ENCODE data around the gene GRAMD2A. TPM values are rescaled to one million over a fixed set of nuclear protein-coding genes. Genes with fewer than 3 reads are reported as not detected.

The GRAMD2A gene
- total and polyA plus RNA-seq, 11 donors = 0.03 to 0.45 TPM; not detected in 9

DNA sequence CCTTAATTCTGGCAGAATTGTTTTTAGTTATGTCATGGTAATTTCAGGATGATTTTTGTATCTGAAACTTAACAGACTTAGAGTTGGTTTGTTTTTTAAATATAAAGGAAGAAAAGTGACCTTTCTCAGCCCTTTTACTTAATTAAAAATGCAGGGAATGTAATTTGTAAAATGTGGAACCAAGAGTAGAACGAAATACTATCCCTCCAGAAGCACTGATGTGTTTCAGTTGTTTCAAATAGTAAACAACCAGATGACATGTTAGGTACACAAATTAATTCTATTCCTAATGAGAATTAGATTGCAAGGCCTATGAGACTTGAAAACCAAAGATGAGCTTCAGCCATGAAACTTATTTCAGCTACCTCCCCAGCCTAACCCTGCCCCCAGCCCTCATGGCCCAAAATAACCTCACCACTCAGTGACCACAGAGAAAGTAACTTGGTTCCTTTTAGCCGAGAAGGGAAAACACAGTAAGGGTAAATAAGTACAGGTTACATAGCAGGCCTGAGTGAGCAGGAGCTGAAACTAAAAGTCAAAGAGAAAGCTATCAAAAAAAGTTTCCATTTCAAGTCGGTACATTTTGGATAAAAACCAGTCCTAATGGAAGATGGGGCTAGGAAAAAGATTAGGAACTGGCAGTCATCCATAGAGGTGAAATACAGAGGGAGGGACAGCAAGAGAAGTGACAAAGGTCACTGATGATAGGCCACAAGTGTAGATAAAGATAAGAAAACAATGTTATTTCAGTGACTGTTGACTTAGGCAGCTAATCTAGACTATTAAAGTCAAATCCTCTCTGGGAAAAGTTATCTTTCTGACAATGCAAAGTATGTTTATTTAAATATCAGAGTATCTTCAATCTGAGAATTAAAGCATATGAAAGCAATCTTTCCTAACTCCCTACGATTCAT is 56.2 kb downstream of the GRAMD2A start:
- WGBS, 4 donors = 30 to 40% (median 36%) methylated on average over 4 of the region's 4 CpGs
- no peak overlapping the region for H3K4me3 ChIP-seq
- peak in 3 of 4 donors; percentile 35 to 58 (median 55) for ATAC-seq

DNA sequence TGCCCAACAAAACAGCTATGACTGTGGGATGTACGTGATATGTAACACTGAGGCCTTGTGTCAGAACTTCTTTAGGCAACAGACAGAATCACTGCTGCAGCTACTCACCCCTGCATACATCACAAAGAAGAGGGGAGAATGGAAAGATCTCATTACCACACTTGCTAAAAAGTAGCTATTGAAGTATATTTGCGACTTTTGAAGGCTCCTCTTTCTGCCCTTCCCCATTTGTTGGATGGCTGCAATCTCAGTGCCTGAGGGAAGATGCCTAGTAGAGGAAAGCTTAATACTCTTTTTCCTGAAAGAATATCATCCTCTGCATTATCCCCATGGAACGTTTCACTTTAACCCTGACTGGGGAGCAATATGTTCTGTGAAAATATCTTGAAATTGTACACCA is 57.5 kb downstream of the GRAMD2A start:
- peak in 2 of 4 donors; percentile 18 to 29 for ATAC-seq

More for the DNA sequence above, 56.2 kb downstream of the GRAMD2A start:
- TF ChIP-seq POLR2A (IDR thresholded peaks at IDR 0.05) = no peak
- TF ChIP-seq, protein P1, sequence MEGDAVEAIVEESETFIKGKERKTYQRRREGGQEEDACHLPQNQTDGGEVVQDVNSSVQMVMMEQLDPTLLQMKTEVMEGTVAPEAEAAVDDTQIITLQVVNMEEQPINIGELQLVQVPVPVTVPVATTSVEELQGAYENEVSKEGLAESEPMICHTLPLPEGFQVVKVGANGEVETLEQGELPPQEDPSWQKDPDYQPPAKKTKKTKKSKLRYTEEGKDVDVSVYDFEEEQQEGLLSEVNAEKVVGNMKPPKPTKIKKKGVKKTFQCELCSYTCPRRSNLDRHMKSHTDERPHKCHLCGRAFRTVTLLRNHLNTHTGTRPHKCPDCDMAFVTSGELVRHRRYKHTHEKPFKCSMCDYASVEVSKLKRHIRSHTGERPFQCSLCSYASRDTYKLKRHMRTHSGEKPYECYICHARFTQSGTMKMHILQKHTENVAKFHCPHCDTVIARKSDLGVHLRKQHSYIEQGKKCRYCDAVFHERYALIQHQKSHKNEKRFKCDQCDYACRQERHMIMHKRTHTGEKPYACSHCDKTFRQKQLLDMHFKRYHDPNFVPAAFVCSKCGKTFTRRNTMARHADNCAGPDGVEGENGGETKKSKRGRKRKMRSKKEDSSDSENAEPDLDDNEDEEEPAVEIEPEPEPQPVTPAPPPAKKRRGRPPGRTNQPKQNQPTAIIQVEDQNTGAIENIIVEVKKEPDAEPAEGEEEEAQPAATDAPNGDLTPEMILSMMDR (IDR thresholded peaks at IDR 0.05) = no peak
- no peaks in the 10 kb centered on the region for H3K27me3 ChIP-seq
- H3K4me1 ChIP-seq = peaks cover 0 to 30% (median 5%) of the 10 kb centered on the region in 12 donors
- DNase-seq = no peak
- peak overlapping the region in 10 of 12 donors; percentile 13 to 77 (median 48) for H3K27ac ChIP-seq
- peaks cover 0 to 8% (median 0%) of the 10 kb centered on the region in 9 donors for H3K36me3 ChIP-seq
- H3K9me3 ChIP-seq = no peaks in the 10 kb centered on the region
- intact Hi-C loops (cut with DNase I) = no loop called here

DNA sequence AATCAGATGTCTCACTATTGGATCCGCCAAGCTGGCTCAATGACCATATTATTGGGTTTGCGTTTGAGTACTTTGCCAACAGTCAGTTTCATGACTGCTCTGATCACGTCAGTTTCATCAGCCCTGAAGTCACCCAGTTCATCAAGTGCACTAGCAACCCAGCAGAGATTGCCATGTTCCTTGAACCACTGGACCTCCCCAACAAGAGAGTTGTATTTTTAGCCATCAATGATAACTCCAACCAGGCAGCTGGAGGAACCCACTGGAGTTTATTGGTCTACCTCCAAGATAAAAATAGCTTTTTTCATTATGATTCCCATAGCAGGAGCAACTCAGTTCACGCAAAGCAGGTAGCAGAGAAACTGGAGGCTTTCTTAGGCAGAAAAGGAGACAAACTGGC is 57.9 kb downstream of the GRAMD2A start:
- Histone ChIP-seq H3K27me3 (no peaks in the 10 kb centered on the region), H3K27ac (peak overlapping the region in 10 of 12 donors; percentile 38 to 77 (median 65)), H3K4me1 (peaks cover 0 to 30% (median 5%) of the 10 kb centered on the region in 12 donors), H3K9me3 (no peaks in the 10 kb centered on the region), H3K4me3 (no peak overlapping the region), H3K36me3 (peaks cover 0 to 8% (median 0%) of the 10 kb centered on the region in 9 donors)
- DNase-seq (peak in 2 of 5 donors; percentile 26 to 53), ATAC-seq (peak; percentile 86 to 97 (median 96))
- intact Hi-C loops (cut with DNase I) = loop anchor here in 2 of 10 donors (5.0 to 10.0 kb wide), 2 partner anchors 107 to 695 kb away; no protein-coding TSS in a partner anchor
- TF ChIP-seq, protein P1 (IDR thresholded peaks at IDR 0.05) = no peak
- no peak for TF ChIP-seq POLR2A (IDR thresholded peaks at IDR 0.05)
- WGBS, 4 donors = 67 to 77% (median 72%) methylated on average over 4 of the region's 4 CpGs

More for the DNA sequence above, 57.5 kb downstream of the GRAMD2A start:
- H3K4me1 ChIP-seq = peaks cover 0 to 30% (median 5%) of the 10 kb centered on the region in 12 donors
- TF ChIP-seq POLR2A (IDR thresholded peaks at IDR 0.05) = no peak
- TF ChIP-seq, protein P1 (IDR thresholded peaks at IDR 0.05) = no peak
- peak overlapping the region in 10 of 12 donors; percentile 38 to 77 (median 65) for H3K27ac ChIP-seq
- H3K27me3 ChIP-seq = no peaks in the 10 kb centered on the region
- 60 to 72% (median 70%) methylated on average over 3 of the region's 3 CpGs for WGBS, 4 donors
- peaks cover 0 to 8% (median 0%) of the 10 kb centered on the region in 9 donors for H3K36me3 ChIP-seq
- intact Hi-C loops (cut with DNase I) = no loop called here
- no peak for DNase-seq
- H3K4me3 ChIP-seq = no peak overlapping the region
- no peaks in the 10 kb centered on the region for H3K9me3 ChIP-seq
